BJ (cell line): Measurements from ENCODE around the gene MYO7B. TPM values are rescaled to one million over a fixed set of nuclear protein-coding genes. Genes with fewer than 3 reads are reported as not detected.

Source experiments
- CTCF ChIA-PET: fragments of 350-600 bp; formaldehyde crosslinking; extraction: SDS; loops from one replicate; lab custom pipeline; 2021; ENCODE audit warnings: antibody characterized with exemption, inconsistent platforms; lab: Yijun Ruan, JAX
- POLR2A ChIA-PET: fragments of 300-600 bp; sonication (Branson Sonifier 250); formaldehyde crosslinking; extraction: SDS; loops from one replicate; lab custom pipeline; 2021; ENCODE audit warnings: antibody characterized with exemption; lab: Charles Lee
- DNase-seq: peaks from one replicate; pipeline ENCODE4 v3.0.0-alpha.2; 2011; ENCODE audit warnings: low read depth
- H3K27me3 ChIP-seq: 2 replicates; pipeline ENCODE4 v1.6.0; 2011; ENCODE audit warnings: low read length; ENCODE audit not compliant: control insufficient read depth, insufficient read depth
- H3K36me3 ChIP-seq: 2 replicates; pipeline ENCODE4 v1.5.1; 2011; ENCODE audit warnings: low read length; ENCODE audit not compliant: control insufficient read depth, insufficient read depth
- H3K4me3 ChIP-seq: 2 replicates; pipeline ENCODE4 v1.5.1; 2011; ENCODE audit warnings: low read depth, mild to moderate bottlenecking, control low read depth, low read length
- CTCF ChIP-seq: IDR thresholded peaks from 2 replicates; pipeline ENCODE4 v1.5.1; 2011; ENCODE audit warnings: low read depth, mild to moderate bottlenecking, control low read depth, inconsistent platforms, low read length, moderate library complexity; ENCODE audit not compliant: insufficient read depth
- polyA plus RNA-seq: library from polyadenylated mRNA; depleted of rRNA; stranded (reverse); fragments of >200 nt; gene quantifications from 2 replicates; pipeline ENCODE4 v1.2.3, GENCODE V29; 2011

MYO7B gene
- polyA plus RNA-seq, 1 experiment = 0.36 TPM

DNA sequence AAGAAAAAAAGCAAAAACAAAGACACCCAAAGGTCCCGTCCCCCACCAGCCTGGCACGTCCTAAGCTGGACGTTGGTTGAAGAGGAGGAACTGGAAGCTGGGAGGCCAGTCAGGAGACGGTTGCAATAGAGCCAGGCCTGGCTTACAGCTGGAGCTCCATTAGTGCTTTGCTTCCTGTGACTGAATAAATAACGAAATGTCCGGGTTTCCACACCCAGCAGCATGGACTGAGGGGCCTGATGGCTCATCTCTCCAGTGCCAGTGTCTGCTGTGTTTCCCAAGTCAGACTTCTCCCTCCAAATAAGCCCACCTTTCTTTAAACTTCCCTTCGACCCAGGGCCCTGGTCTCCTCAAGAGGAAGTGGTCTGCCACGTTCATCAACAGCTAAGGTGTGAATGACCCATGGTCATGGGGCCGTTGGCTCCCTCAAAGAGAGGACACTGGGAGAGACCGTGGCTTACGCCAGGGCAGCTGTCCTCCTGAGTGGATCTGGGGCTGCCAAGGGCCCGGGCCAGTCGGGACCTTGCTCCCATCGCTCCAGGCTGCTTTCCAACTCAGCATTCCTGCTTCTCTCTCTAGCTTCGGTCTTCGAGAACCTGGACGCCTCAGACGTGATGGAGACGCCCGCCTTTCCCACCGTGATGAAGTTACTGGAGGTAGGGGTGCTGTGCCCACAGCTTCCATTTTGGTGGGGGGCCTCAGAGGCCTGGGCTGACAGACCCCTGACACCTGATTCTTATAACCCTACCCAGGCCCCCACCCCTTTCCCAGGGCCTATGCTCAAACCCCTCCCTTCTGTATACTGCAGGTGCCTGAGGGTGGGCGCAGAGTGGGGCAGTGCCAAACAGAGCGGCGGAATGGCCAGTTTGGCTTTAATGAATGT, 44.9 kb downstream of the MYO7B start:
- Histone ChIP-seq H3K36me3 (no peaks in the 10 kb centered on the region), H3K4me3 (no peak overlapping the region), H3K27me3 (peaks cover 3% of the 10 kb centered on the region)
- no peak for DNase-seq
- ChIA-PET CTCF (interaction anchor here (0.8 to 3.9 kb wide), 3 partner anchors 11 to 116 kb away, joined by 3 to 20 read pairs (median 4); no protein-coding TSS in a partner anchor), POLR2A (interaction anchor here (0.6 kb wide), 1 partner anchor 254 kb away, joined by 3 read pairs; no protein-coding TSS in a partner anchor)
- TF ChIP-seq CTCF = no peak

DNA sequence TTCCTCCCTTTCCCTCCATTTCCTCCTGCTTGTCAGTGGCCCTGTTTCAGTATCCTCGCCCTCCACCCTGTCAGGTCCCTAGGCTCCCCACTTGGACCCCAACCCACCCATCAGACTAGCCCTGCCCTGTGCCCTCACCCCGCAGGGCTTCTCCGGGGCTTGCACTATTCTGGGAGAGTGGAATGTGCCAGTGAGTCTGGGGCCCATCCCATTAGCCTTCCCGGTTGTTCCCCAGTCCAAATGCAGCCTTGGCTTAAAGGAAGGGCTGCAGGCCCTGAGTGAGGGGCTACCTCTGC, 45.5 kb downstream of the MYO7B start:
- Histone ChIP-seq H3K4me3 (no peak overlapping the region), H3K36me3 (no peaks in the 10 kb centered on the region), H3K27me3 (peaks cover 3% of the 10 kb centered on the region)
- TF ChIP-seq CTCF = no peak
- ChIA-PET CTCF (interaction anchor here (1.1 to 3.9 kb wide), 3 partner anchors 10 to 115 kb away, joined by 4 to 20 read pairs (median 11); no protein-coding TSS in a partner anchor), POLR2A (no interaction called here)
- no peak for DNase-seq

DNA sequence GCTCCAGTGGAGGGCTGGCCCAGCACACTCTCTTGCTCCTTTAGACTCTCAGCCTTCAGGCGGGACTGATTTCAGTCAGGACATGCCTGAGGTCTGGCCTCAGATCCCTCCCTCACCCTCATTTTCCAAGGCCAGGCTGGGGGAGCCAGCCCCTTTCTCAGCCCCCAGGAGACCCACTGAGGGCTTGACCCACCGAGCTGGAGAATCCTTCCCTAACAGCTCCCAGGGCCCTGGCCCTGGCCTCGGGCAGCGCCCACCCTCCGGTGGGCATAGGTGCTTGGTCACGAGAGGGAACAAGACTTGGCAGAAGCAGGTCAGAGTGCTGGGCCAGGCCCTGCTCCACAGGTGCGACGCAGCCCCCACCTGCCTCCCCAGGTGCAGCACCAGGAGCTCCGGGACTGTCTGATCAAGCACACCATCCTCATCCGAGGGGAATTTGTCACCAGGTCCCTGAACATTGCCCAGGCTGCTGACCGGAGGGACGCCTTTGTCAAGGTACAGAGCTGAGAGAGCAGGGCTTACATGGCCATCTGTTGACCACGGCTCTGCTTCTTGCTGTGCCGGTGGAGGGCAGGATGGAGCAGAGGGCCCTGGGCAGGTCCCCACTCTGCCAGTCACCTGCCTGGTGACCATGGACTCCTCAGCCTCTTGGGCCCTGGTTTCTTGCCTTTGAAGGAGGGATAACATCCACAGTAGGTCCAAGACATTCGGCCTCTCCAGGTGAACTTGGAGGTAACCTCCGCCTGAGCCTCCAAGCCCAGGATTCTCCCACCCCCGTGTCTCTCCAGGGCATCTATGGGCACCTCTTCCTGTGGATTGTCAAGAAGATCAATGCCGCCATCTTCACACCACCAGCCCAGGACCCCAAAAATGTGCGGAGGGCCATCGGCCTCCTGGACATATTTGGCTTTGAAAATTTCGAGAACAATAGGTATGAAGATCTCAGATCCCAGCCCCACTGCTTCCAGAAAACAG, 46.3 kb downstream of the MYO7B start:
- Histone ChIP-seq H3K27me3 (peaks cover 4% of the 10 kb centered on the region), H3K36me3 (no peaks in the 10 kb centered on the region), H3K4me3 (no peak overlapping the region)
- ChIA-PET POLR2A (no interaction called here), CTCF (interaction anchor here (3.0 kb wide), 1 partner anchor 9 kb away, joined by 11 read pairs; no protein-coding TSS in a partner anchor)
- no peak for DNase-seq
- no peak for TF ChIP-seq CTCF

- H3K36me3 ChIP-seq = no peaks in the 10 kb centered on the region
- no peak for DNase-seq
- ChIA-PET CTCF (interaction anchor here (0.6 to 3.0 kb wide), 3 partner anchors 8 to 67 kb away, joined by 3 to 11 read pairs (median 7); no protein-coding TSS in a partner anchor), POLR2A (no interaction called here)
- peaks cover 4% of the 10 kb centered on the region for H3K27me3 ChIP-seq
- no peak for TF ChIP-seq CTCF
- H3K4me3 ChIP-seq = no peak overlapping the region
Measured at GRCh38 chr2:127582863-127583861, 47.7 kb downstream of the MYO7B start.
